GM19463 (cell line): ENCODE results near the gene ATRX.
"Not testable (repeated sequence)": the region's sequence is repeated elsewhere in the genome, so short reads cannot be mapped to it uniquely, and the experiment has no call there.

Experiments used
- ATAC-seq: cut with Tn5 transposase; IDR thresholded peaks from one replicate; pipeline ENCODE4 v1.9.1; 2021; ENCODE audit warnings: mild to moderate bottlenecking, moderate library complexity; ENCODE audit not compliant: unreplicated experiment

ATRX gene

GRCh38 chrX:77622233-77622632, 163.8 kb downstream of the ATRX start:
- no peak for ATAC-seq

DNA sequence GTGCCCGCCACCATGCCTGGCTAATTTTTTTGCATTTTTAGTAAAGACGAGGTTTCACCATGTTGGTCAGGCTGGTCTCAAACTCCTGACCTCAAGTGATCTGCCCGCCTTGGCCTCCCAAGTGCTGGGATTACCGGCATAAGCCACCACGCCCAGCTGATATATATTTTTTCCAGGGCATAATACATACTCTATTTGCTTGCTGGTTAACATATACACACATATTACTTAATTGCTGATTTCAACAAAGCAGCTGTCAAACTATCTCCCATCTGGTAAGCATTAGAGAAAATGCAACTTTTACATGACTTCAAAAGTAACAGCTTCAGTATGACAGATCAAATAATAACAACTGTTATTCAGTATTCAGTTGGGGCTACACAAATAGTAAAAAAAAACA, 164.6 kb downstream of the ATRX start:
- not testable (repeated sequence) for ATAC-seq

DNA sequence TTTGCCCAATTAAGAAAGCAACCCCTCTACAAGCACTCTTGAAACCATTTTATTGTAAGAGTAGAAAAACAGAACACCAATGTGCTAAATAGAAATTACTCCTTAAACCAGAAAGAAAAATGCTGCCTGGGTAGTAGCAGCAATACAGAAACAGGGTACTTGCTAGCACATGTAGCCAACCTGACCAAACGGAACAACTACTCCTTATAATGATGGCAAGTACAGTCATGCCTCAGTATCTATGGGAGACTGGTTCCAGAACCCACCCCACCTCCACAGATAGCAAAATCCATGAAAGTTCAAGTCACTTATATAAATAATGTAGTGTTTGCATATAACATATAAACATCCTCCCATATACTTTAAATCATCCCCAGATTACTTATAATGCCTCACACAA, 168.8 kb downstream of the ATRX start:
- no peak for ATAC-seq

DNA sequence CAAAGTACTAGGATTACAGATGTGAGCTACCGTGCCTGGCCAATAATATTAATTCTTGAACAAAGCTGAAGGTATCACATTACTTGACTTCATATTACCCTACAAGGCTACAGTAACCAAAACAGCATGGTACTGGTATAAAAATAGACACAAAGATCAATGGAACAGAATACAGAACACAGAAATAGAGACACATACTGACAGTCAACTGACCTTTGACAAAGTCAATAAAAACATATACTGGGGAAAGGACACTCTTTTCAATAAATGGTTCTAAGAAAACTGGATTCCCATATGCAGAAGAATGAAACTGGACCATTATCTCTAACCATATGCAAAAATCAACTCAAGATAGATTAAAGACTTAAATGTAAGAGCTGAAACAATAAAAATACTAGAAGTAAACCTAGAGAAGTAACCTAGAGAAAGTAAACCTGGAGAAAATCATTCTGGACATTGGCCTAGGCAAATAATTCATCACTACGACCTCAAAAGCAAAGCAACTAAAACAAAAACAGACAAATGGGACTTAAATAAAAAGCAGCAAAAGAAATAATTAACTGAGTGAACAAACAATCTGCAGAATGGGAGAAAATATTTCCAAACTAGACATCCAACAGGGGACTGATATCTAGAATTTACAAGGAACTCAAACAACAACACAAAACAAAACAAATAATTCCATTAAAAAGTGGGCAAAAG, 182.2 kb downstream of the ATRX start:
- no peak for ATAC-seq

GRCh38 chrX:77597511-77597910, 188.5 kb downstream of the ATRX start:
- ATAC-seq: no peak

DNA sequence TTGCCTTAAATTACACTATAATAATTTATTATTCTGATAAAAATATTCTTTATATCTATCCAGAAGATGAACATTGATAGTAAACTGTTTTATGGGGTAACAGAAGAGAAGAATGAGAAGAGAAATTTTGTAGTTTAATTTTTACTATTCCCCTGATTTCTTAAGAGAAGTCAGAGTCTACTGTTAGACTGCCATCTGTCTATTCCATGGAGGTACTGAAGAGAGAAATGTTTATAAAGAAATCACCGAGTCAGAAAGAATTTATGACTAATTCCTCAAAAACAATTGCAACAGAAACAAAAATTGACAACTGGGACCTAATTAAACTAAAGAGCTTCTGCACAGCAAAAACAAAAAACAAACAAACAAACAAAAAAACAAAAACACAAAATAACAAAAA, 188.9 kb downstream of the ATRX start:
- ATAC-seq: no peak

DNA sequence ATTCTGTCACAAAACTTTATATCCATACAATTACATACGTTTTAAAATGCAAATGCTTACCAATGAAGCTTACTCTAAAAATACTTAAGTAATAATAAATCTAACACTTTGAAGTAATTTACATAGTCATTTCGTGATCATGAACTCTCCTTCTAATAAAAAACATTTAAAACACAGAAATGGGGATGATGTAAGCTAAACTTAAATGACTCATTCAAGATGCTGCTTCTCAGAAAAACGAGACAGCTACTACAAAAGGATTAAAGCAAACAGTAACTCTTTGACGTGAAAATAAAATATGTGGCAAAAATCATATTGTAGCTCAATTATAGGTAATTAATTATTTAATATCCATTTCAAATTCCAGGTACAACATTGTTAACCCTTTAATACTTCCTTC, 190.2 kb downstream of the ATRX start:
- ATAC-seq: no peak

DNA sequence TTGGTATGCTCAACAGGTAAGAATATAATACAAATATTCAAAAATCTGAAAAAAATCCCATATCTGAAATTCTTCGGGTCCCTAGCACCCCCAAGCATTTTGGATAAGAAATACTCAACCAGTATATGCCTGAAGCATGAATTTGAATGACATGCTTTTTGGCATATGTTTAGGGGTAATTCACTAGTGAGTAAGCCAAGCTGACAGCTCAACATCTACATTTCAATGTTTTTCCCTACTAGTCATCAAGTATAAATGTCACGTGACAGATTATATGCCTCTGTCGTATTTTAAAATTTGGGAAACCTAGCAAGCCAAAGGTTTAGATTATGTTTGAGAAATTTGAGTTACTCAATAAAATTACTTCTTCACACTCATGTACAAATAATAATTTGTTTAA, 213.7 kb downstream of the ATRX start:
- no peak for ATAC-seq

DNA sequence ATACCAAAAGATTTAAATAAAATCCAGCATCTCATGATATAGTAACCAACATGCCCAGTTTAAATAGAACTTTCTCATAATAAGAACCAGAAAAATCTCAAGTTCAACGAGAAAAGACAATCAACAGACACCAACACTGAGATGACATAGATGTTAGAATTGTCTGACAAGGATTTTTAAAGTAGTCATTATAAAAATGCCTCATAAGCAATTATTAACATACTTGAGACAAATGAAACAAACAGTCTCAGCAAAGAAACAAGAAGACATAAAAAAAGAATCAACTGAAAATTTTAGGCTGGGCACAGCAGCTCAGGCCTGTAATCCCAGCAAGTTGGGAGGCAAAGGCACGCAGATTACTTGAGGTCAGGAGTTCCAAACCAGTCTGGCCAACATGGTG, 220.7 kb downstream of the ATRX start:
- ATAC-seq: no peak

DNA sequence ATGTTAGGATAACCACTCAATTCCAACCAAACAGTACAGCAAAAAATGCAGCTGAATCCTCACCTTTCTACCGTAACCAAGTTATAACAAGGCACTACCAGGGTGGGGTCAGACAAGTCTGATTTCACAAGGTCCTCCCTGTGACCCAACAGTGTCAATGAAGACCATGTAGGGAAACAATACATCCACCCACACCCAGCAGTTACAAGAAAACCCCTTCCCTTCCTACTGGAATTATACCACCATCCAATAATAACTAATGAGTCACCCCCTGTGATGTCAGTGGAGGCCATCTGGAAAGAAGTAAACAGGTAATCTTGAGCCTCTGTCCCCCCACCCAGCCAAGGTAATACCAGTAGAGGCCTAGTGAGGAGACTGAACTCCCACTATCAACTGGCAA, 221.2 kb downstream of the ATRX start:
- no peak for ATAC-seq

GRCh38 chrX:77561372-77561771, 224.6 kb downstream of the ATRX start:
- no peak for ATAC-seq

DNA sequence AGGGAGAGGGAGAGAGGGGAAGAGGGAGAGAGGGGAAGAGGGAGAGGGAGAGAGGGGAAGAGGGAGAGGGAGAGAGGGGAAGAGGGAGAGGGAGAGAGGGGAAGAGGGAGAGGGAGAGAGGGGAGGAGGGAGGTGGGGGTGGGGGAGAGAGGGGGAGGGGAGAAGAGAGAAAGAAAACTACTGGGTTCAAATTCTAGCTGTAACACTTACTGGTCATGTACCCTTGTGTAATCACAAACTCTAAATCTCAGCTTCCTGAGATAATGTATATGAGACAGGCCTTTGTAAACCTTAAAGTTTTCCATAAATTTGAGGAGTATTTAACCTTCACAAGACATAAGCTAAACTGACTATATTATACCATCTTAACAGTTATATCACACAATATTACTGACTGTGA, 229.7 kb downstream of the ATRX start:
- no peak for ATAC-seq

DNA sequence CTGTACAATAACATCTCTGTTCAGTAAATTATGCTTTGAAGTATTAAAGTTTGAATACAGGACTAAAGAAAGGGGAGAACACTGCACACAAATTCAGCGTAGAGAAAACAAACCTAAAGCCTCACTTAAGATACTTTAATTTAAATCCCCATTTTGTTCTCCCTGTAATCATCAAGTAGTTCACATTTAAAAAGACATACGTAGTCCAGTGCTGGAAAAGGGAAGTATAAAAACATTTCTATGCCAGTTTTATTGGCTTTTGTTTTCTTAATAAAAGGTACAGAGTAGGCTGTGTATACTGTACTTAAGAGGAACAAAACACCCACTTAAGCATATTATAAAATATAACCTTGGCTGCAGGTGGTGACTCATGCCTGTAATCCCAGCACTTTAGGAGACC, 237.3 kb downstream of the ATRX start:
- ATAC-seq: no peak

- not testable (repeated sequence) for ATAC-seq
Observed at GRCh38 chrX:77539778-77540177, 246.2 kb downstream of the ATRX start.

DNA sequence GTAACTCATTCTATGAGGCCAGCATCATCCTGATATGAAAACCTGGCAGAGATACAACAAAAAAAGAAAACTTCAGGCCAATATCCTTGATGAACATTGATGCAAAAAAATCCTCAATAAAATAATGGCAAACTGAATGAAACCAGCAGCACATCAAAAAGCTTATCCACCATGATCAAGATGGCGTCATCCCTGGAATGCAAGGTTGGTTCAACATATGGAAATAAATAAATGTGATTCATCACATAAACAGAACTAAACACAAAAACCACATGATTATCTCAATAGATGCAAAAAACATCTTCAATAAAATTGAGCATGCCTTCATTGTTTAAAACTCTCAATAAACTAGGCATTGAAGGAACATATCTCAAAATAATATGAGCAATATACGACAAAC, 254.8 kb downstream of the ATRX start:
- ATAC-seq: not testable (repeated sequence)

- ATAC-seq: no peak
Observed at GRCh38 chrX:77528034-77528433, 258.0 kb downstream of the ATRX start.

- no peak for ATAC-seq
Observed at GRCh38 chrX:77527233-77528001, 258.6 kb downstream of the ATRX start.

DNA sequence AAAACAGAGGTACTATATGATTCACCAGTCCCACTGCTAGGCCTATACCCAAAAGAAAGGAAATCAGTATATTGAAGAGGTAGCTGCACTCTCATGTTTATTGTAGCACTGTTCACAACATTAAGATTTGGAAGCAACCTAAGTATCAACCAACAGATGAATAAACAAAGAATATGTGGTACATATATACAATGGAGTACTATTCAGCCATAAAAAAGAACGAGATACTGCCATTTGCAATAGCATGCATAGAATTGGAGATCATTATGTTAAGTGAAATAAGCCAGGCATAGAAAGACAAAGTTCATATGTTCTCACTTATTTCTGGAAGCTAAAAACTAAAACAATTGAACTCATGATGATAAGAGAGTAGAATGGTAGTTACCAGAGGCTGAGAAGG, 266.3 kb downstream of the ATRX start:
- ATAC-seq: no peak

DNA sequence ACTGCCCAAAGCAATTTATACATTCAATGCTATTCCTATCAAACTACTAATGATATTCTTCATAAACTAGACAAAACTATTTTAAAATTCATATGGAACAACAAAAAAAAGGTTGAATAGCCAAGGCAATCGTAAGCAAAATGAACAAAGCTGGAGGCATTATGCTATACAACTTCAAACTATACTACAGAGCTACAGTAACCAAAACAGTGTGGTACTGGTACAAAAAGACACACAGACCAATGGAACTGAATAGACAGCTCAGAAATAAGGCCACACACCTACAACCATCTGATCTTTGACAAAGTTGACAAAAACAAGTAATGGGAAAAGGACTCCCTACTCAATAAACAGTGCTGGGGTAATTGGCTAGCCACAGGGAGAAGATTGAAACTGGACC, 271.8 kb downstream of the ATRX start:
- no peak for ATAC-seq

- no peak for ATAC-seq
Observed at GRCh38 chrX:77510007-77510406, 276.0 kb downstream of the ATRX start.

GRCh38 chrX:77505227-77505626, 280.8 kb downstream of the ATRX start:
- ATAC-seq: no peak

DNA sequence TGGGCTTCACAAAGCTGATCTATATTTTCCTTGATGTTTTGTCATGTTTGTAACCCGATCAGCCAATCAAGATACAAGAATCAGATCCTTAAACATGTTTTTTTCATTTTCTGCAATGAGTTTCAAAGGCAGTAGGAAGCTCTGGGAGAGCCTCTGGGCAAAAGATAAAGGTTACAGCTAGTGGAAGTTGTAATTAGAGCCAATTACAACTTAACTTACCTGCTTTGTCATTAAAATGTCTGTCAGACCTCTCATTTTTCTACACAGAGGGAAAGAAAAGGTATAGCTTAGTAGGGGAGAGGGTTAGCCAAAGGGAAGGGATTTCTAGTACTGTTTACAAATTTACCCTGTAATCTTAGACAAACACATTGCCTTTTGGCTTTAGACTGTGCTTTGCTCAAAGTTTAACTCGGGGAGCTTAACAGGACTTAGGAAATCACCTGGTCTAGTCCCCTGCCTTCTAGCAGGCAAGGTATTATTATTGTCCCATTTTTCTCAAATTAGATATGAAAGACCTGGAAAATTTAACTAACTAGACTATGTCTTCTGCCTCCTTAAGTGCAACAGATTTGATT, 283.0 kb downstream of the ATRX start:
- ATAC-seq: no peak
